LHCN-M2 (cell line): ENCODE data around the gene C12orf42. TPM values are rescaled to one million over a fixed set of nuclear protein-coding genes. Genes with fewer than 3 reads are reported as not detected.

ENCODE experiments used
- DNase-seq: peaks from one replicate; pipeline ENCODE4 v3.0.0-alpha.2; 2012; ENCODE audit warnings: low read depth
- total RNA-seq: library from RNA; depleted of rRNA; stranded (reverse); fragments of >200 nt; gene quantifications from 2 replicates; pipeline ENCODE4 v1.2.3, GENCODE V29; 2014

Gene C12orf42
- total RNA-seq, 1 experiment from 2014 or later, result not detected

GRCh38 chr12:103336940-103337339, 158.8 kb downstream of the C12orf42 start:
- DNase-seq, result no peak

- no peak for DNase-seq
Measured at GRCh38 chr12:103334466-103334865, 161.3 kb downstream of the C12orf42 start.

GRCh38 chr12:103333676-103334075, 162.1 kb downstream of the C12orf42 start:
- no peak for DNase-seq

GRCh38 chr12:103331643-103332042, 164.1 kb downstream of the C12orf42 start:
- no peak for DNase-seq

GRCh38 chr12:103330672-103331071, 165.1 kb downstream of the C12orf42 start:
- DNase-seq, result no peak

GRCh38 chr12:103327676-103328075, 168.1 kb downstream of the C12orf42 start:
- DNase-seq, result no peak

- no peak for DNase-seq
Measured at GRCh38 chr12:103326190-103326589, 169.6 kb downstream of the C12orf42 start.

- DNase-seq, result no peak
Measured at GRCh38 chr12:103318566-103318965, 177.2 kb downstream of the C12orf42 start.

GRCh38 chr12:103317220-103317619, 178.5 kb downstream of the C12orf42 start:
- DNase-seq, result no peak

GRCh38 chr12:103314786-103315185, 181.0 kb downstream of the C12orf42 start:
- no peak for DNase-seq

GRCh38 chr12:103313894-103314293, 181.9 kb downstream of the C12orf42 start:
- DNase-seq, result no peak

- DNase-seq, result no peak
Measured at GRCh38 chr12:103312742-103313354, 182.9 kb downstream of the C12orf42 start.

- no peak for DNase-seq
Measured at GRCh38 chr12:103310546-103311270, 185.1 kb downstream of the C12orf42 start.

GRCh38 chr12:103308396-103308795, 187.4 kb downstream of the C12orf42 start:
- no peak for DNase-seq

GRCh38 chr12:103303484-103303883, 192.3 kb downstream of the C12orf42 start:
- DNase-seq, result no peak

- DNase-seq, result no peak
Measured at GRCh38 chr12:103301642-103302591, 193.9 kb downstream of the C12orf42 start.

GRCh38 chr12:103288016-103288415, 207.8 kb downstream of the C12orf42 start:
- DNase-seq, result no peak

GRCh38 chr12:103282124-103282523, 213.6 kb downstream of the C12orf42 start:
- DNase-seq, result no peak

- no peak for DNase-seq
Measured at GRCh38 chr12:103279444-103279843, 216.3 kb downstream of the C12orf42 start.

GRCh38 chr12:103278329-103278728, 217.4 kb downstream of the C12orf42 start:
- no peak for DNase-seq

GRCh38 chr12:103273645-103274044, 222.1 kb downstream of the C12orf42 start:
- no peak for DNase-seq

- DNase-seq, result no peak
Measured at GRCh38 chr12:103272949-103273348, 222.8 kb downstream of the C12orf42 start.
